GM23338 (cell line): Measurements from ENCODE around the gene DOP1A. TPM values are rescaled to one million over a fixed set of nuclear protein-coding genes. Genes with fewer than 3 reads are reported as not detected.

ENCODE experiments used
- ATAC-seq: fragments of 200-7000 bp; cut with Tn5 transposase; 3 replicates; pipeline ENCODE4 v1.9.1; 2020
- DNase-seq: peaks from one replicate; pipeline ENCODE4 v3.0.0-alpha.2; 2015; ENCODE audit warnings: low spot score
- H2AFZ ChIP-seq: fragments of 200-600 bp; sonication (generic); 2 replicates; pipeline ENCODE4 v1.8.0; 2016; ENCODE audit warnings: antibody characterized with exemption, mild to moderate bottlenecking, moderate library complexity
- H3F3A ChIP-seq: fragments of 200-600 bp; sonication (generic); replicated peaks from 2 replicates; pipeline ENCODE4 v1.8.0; 2017; ENCODE audit warnings: antibody characterized with exemption, mixed run types, low read depth
- H3K27ac ChIP-seq: fragments of 200-600 bp; sonication (generic); 2 replicates; pipeline ENCODE4 v1.6.1; 2016; ENCODE audit warnings: low read depth
- H3K27me3 ChIP-seq: fragments of 200-600 bp; sonication (generic); 2 replicates; pipeline ENCODE4 v1.8.0; 2016; ENCODE audit warnings: mild to moderate bottlenecking, mixed run types, moderate library complexity; ENCODE audit not compliant: insufficient read depth
- H3K36me3 ChIP-seq: fragments of 200-600 bp; sonication (generic); 2 replicates; pipeline ENCODE4 v1.8.0; 2016; ENCODE audit warnings: mild to moderate bottlenecking; ENCODE audit not compliant: insufficient read depth
- H3K4me1 ChIP-seq: fragments of 200-600 bp; sonication (generic); 2 replicates; pipeline ENCODE4 v1.8.0; 2016; ENCODE audit warnings: mild to moderate bottlenecking, moderate library complexity; ENCODE audit not compliant: insufficient read depth
- H3K4me2 ChIP-seq: fragments of 200-600 bp; sonication (generic); 2 replicates; pipeline ENCODE4 v1.7.1; 2017; ENCODE audit warnings: mixed run types
- H3K4me3 ChIP-seq: fragments of 200-600 bp; sonication (generic); 2 replicates; pipeline ENCODE4 v1.6.1; 2016; ENCODE audit warnings: mixed run types
- H3K79me2 ChIP-seq: fragments of 200-600 bp; sonication (generic); replicated peaks from 2 replicates; pipeline ENCODE4 v1.8.0; 2017; ENCODE audit warnings: mild to moderate bottlenecking; ENCODE audit not compliant: insufficient read depth
- H3K9me2 ChIP-seq: fragments of 200-600 bp; sonication (generic); 2 replicates; pipeline ENCODE4 v1.8.0; 2017; ENCODE audit not compliant: insufficient read depth
- H4K20me1 ChIP-seq: fragments of 200-600 bp; sonication (generic); replicated peaks from 2 replicates; pipeline ENCODE4 v1.8.0; 2017; ENCODE audit warnings: mild to moderate bottlenecking; ENCODE audit not compliant: insufficient read depth
- H3K27ac Mint-ChIP-seq: 2 replicates; pipeline ENCODE4 v1.8.0; 2020; ENCODE audit warnings: inconsistent platforms, mild to moderate bottlenecking, moderate library complexity, mixed read lengths
- H3K27me3 Mint-ChIP-seq: 3 replicates; pipeline ENCODE4 v1.8.0; 2022; ENCODE audit warnings: low read depth, mild to moderate bottlenecking, moderate library complexity, mixed read lengths, inconsistent platforms; ENCODE audit not compliant: insufficient read depth, poor library complexity
- H3K36me3 Mint-ChIP-seq: 3 replicates; pipeline ENCODE4 v1.8.0; 2021; ENCODE audit warnings: low read depth, mild to moderate bottlenecking, inconsistent platforms, moderate library complexity, mixed read lengths
- H3K4me1 Mint-ChIP-seq: 3 replicates; pipeline ENCODE4 v1.8.0; 2020; ENCODE audit warnings: mild to moderate bottlenecking, inconsistent platforms, mixed read lengths
- H3K4me3 Mint-ChIP-seq: 3 replicates; pipeline ENCODE4 v1.8.0; 2021; ENCODE audit warnings: moderate library complexity, mild to moderate bottlenecking, inconsistent platforms, mixed read lengths
- H3K9me3 Mint-ChIP-seq: 3 replicates; pipeline ENCODE4 v1.8.0; 2020; ENCODE audit warnings: moderate library complexity, mild to moderate bottlenecking, inconsistent platforms, mixed read lengths
- CREB1 ChIP-seq: fragments of 250-450 bp; sonication (Bioruptor Pico); IDR thresholded peaks from 2 replicates; pipeline ENCODE4 v1.5.0; 2020; ENCODE audit warnings: low read depth, mild to moderate bottlenecking, moderate library complexity
- EZH2 ChIP-seq: fragments of 200-600 bp; sonication (generic); IDR thresholded peaks from one replicate; pipeline ENCODE4 v1.8.0; 2017; ENCODE audit warnings: antibody characterized with exemption, mild to moderate bottlenecking, low read depth; ENCODE audit not compliant: unreplicated experiment
- EZH2phosphoT487 ChIP-seq: fragments of 200-600 bp; sonication (generic); IDR thresholded peaks from one replicate; pipeline ENCODE4 v1.8.1; 2018; ENCODE audit warnings: antibody characterized with exemption; ENCODE audit not compliant: unreplicated experiment
- JUNB ChIP-seq: IDR thresholded peaks from one replicate; pipeline ENCODE4 v1.6.1; 2016; ENCODE audit warnings: antibody characterized with exemption; ENCODE audit not compliant: unreplicated experiment
- NANOG ChIP-seq: IDR thresholded peaks from 2 replicates; pipeline ENCODE4 v1.6.1; 2016; ENCODE audit warnings: antibody characterized with exemption, borderline replicate concordance
- STAT1 ChIP-seq: IDR thresholded peaks from one replicate; pipeline ENCODE4 v1.6.1; 2016; ENCODE audit warnings: antibody characterized with exemption; ENCODE audit not compliant: unreplicated experiment
- ZNF114 ChIP-seq: fragments of 250-450 bp; sonication (Bioruptor Pico); IDR thresholded peaks from 2 replicates; pipeline ENCODE4 v1.5.0; 2020; ENCODE audit warnings: mild to moderate bottlenecking, moderate library complexity
- ZNF331 ChIP-seq: fragments of 250-450 bp; sonication (Bioruptor Pico); IDR thresholded peaks from 2 replicates; pipeline ENCODE4 v1.5.0; 2020; ENCODE audit warnings: low read depth, mild to moderate bottlenecking, moderate library complexity
- polyA plus RNA-seq: library from polyadenylated mRNA; unstranded; fragments of >200 nt; fragmentation: Nextera tagmentation; extraction: Ambion mirVana; gene quantifications from 2 replicates; pipeline ENCODE4 v1.2.1, GENCODE V29; 2016
- total RNA-seq: library from RNA; depleted of rRNA; stranded (reverse); fragments of >200 nt; shearing (Covaris generic); gene quantifications from 2 replicates; pipeline ENCODE4 v1.2.3, GENCODE V29; 2014
- TF ChIP-seq, protein P1 (sequence below): IDR thresholded peaks from 2 replicates; pipeline ENCODE4 v1.6.1; 2016; ENCODE audit warnings: antibody characterized with exemption
- TF ChIP-seq, protein P2 (sequence below): IDR thresholded peaks from one replicate; pipeline ENCODE4 v1.6.1; 2018; ENCODE audit warnings: antibody characterized with exemption; ENCODE audit not compliant: unreplicated experiment
- TF ChIP-seq, protein P3 (sequence below): fragments of 250-450 bp; sonication (Bioruptor Pico); IDR thresholded peaks from 2 replicates; pipeline ENCODE4 v1.5.0; 2020; ENCODE audit warnings: mild to moderate bottlenecking, moderate library complexity
- TF ChIP-seq, protein P4 (sequence below), 2 experiments: fragments of 200-600 bp in 1 of 2; sonication (generic) in 1 of 2; conservative IDR thresholded peaks; 2 replicates each; pipeline versions ENCODE4 v1.5.1 to v1.6.1; 2016 to 2017; ENCODE audit warnings: antibody characterized with exemption in 2 of 2, low read depth in 2 of 2, mild to moderate bottlenecking in 2 of 2, moderate library complexity in 1 of 2

Gene DOP1A
- total and polyA plus RNA-seq, 2 experiments from 2014 or later, result 3.9 to 18.6 TPM

DNA sequence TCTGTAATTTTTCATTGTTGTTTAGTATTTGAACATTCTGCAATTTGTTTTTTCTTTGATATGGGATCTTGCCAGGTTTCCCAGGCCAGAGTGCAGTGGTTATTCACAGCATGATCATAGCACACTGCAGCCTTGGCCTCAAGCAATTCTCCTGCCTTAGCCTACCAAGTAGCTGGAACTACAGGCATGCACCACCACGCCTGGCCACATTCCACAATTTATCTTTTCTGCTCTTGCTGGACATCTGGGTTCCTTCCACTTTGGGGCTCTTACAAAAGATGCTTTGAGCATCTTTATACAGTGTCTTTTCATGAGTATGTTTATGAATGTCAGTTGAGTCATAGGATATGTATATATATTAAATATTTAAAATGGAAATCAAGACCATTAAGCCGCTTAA is 83.6 kb downstream of the DOP1A start (continued):
- TF ChIP-seq, protein P1, sequence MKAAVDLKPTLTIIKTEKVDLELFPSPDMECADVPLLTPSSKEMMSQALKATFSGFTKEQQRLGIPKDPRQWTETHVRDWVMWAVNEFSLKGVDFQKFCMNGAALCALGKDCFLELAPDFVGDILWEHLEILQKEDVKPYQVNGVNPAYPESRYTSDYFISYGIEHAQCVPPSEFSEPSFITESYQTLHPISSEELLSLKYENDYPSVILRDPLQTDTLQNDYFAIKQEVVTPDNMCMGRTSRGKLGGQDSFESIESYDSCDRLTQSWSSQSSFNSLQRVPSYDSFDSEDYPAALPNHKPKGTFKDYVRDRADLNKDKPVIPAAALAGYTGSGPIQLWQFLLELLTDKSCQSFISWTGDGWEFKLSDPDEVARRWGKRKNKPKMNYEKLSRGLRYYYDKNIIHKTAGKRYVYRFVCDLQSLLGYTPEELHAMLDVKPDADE, result no peak
- TF ChIP-seq JUNB (no peak), CREB1 (no peak)

DNA sequence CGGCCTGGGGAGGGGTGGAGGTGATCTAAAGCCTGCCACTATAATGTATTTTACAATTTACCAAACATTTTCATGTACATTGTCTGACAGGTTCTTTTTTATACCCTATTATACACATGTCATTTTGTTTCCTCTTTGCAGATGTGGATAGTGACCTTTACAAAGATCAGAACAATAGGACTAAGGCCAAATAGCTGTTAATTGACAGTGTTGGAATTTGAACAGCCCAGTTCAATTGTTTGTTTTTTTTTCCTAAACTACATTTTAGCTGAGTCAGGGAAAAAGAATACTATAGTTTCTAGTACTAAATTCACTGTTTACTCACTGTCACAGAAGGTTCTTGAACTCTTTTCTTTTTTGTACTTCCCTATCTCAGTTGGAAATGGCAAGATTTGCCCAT is 85.4 kb downstream of the DOP1A start:
- H3K36me3 Mint-ChIP-seq, result peaks cover 18% of the 10 kb centered on the region; the same call in 2 of the 3 replicates
- Histone ChIP-seq H3K9me2 (no peaks in the 10 kb centered on the region), H4K20me1 (no peaks in the 10 kb centered on the region), H3K4me1 (no peaks in the 10 kb centered on the region), H3K79me2 (no peaks in the 10 kb centered on the region), H3K27me3 (no peaks in the 10 kb centered on the region), H2AFZ (no peak overlapping the region), H3K27ac (no peak overlapping the region), H3K4me3 (no peak overlapping the region), H3K36me3 (peaks cover 15% of the 10 kb centered on the region; the same call in 1 of the 2 replicates), H3K4me2 (no peak overlapping the region), H3F3A (no peaks in the 10 kb centered on the region)
- H3K4me1 Mint-ChIP-seq, result no peaks in the 10 kb centered on the region
- peaks cover 4% of the 10 kb centered on the region for H3K27me3 Mint-ChIP-seq
- ATAC-seq (no peak), DNase-seq (no peak)
- no peaks in the 10 kb centered on the region for H3K9me3 Mint-ChIP-seq
- H3K27ac Mint-ChIP-seq, result no peak overlapping the region
- H3K4me3 Mint-ChIP-seq, result no peak overlapping the region
- no peak for TF ChIP-seq STAT1
- no peak for TF ChIP-seq EZH2phosphoT487
- TF ChIP-seq, protein P2, sequence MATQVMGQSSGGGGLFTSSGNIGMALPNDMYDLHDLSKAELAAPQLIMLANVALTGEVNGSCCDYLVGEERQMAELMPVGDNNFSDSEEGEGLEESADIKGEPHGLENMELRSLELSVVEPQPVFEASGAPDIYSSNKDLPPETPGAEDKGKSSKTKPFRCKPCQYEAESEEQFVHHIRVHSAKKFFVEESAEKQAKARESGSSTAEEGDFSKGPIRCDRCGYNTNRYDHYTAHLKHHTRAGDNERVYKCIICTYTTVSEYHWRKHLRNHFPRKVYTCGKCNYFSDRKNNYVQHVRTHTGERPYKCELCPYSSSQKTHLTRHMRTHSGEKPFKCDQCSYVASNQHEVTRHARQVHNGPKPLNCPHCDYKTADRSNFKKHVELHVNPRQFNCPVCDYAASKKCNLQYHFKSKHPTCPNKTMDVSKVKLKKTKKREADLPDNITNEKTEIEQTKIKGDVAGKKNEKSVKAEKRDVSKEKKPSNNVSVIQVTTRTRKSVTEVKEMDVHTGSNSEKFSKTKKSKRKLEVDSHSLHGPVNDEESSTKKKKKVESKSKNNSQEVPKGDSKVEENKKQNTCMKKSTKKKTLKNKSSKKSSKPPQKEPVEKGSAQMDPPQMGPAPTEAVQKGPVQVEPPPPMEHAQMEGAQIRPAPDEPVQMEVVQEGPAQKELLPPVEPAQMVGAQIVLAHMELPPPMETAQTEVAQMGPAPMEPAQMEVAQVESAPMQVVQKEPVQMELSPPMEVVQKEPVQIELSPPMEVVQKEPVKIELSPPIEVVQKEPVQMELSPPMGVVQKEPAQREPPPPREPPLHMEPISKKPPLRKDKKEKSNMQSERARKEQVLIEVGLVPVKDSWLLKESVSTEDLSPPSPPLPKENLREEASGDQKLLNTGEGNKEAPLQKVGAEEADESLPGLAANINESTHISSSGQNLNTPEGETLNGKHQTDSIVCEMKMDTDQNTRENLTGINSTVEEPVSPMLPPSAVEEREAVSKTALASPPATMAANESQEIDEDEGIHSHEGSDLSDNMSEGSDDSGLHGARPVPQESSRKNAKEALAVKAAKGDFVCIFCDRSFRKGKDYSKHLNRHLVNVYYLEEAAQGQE, result no peak
- TF ChIP-seq, protein P1, result no peak
- TF ChIP-seq ZNF331 (CRISPR knock-in tag), result no peak
- no peak for TF ChIP-seq EZH2
- TF ChIP-seq, protein P3, sequence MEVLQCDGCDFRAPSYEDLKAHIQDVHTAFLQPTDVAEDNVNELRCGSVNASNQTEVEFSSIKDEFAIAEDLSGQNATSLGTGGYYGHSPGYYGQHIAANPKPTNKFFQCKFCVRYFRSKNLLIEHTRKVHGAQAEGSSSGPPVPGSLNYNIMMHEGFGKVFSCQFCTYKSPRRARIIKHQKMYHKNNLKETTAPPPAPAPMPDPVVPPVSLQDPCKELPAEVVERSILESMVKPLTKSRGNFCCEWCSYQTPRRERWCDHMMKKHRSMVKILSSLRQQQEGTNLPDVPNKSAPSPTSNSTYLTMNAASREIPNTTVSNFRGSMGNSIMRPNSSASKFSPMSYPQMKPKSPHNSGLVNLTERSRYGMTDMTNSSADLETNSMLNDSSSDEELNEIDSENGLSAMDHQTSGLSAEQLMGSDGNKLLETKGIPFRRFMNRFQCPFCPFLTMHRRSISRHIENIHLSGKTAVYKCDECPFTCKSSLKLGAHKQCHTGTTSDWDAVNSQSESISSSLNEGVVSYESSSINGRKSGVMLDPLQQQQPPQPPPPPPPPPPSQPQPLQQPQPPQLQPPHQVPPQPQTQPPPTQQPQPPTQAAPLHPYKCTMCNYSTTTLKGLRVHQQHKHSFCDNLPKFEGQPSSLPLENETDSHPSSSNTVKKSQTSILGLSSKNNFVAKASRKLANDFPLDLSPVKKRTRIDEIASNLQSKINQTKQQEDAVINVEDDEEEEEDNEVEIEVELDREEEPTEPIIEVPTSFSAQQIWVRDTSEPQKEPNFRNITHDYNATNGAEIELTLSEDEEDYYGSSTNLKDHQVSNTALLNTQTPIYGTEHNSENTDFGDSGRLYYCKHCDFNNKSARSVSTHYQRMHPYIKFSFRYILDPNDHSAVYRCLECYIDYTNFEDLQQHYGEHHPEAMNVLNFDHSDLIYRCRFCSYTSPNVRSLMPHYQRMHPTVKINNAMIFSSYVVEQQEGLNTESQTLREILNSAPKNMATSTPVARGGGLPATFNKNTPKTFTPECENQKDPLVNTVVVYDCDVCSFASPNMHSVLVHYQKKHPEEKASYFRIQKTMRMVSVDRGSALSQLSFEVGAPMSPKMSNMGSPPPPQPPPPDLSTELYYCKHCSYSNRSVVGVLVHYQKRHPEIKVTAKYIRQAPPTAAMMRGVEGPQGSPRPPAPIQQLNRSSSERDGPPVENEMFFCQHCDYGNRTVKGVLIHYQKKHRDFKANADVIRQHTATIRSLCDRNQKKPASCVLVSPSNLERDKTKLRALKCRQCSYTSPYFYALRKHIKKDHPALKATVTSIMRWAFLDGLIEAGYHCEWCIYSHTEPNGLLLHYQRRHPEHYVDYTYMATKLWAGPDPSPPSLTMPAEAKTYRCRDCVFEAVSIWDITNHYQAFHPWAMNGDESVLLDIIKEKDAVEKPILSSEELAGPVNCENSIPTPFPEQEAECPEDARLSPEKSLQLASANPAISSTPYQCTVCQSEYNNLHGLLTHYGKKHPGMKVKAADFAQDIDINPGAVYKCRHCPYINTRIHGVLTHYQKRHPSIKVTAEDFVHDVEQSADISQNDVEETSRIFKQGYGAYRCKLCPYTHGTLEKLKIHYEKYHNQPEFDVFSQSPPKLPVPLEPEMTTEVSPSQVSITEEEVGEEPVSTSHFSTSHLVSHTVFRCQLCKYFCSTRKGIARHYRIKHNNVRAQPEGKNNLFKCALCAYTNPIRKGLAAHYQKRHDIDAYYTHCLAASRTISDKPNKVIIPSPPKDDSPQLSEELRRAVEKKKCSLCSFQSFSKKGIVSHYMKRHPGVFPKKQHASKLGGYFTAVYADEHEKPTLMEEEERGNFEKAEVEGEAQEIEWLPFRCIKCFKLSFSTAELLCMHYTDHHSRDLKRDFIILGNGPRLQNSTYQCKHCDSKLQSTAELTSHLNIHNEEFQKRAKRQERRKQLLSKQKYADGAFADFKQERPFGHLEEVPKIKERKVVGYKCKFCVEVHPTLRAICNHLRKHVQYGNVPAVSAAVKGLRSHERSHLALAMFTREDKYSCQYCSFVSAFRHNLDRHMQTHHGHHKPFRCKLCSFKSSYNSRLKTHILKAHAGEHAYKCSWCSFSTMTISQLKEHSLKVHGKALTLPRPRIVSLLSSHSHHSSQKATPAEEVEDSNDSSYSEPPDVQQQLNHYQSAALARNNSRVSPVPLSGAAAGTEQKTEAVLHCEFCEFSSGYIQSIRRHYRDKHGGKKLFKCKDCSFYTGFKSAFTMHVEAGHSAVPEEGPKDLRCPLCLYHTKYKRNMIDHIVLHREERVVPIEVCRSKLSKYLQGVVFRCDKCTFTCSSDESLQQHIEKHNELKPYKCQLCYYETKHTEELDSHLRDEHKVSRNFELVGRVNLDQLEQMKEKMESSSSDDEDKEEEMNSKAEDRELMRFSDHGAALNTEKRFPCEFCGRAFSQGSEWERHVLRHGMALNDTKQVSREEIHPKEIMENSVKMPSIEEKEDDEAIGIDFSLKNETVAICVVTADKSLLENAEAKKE (CRISPR knock-in tag), result no peak
- no peak for TF ChIP-seq NANOG
- no peak for TF ChIP-seq CREB1
- TF ChIP-seq, protein P4, sequence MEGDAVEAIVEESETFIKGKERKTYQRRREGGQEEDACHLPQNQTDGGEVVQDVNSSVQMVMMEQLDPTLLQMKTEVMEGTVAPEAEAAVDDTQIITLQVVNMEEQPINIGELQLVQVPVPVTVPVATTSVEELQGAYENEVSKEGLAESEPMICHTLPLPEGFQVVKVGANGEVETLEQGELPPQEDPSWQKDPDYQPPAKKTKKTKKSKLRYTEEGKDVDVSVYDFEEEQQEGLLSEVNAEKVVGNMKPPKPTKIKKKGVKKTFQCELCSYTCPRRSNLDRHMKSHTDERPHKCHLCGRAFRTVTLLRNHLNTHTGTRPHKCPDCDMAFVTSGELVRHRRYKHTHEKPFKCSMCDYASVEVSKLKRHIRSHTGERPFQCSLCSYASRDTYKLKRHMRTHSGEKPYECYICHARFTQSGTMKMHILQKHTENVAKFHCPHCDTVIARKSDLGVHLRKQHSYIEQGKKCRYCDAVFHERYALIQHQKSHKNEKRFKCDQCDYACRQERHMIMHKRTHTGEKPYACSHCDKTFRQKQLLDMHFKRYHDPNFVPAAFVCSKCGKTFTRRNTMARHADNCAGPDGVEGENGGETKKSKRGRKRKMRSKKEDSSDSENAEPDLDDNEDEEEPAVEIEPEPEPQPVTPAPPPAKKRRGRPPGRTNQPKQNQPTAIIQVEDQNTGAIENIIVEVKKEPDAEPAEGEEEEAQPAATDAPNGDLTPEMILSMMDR (conservative IDR thresholded peaks at IDR 0.05; ENCODE audit: low read depth in 2 of 2), result no peak
- TF ChIP-seq ZNF114 (CRISPR knock-in tag), result no peak
